Left lobe of liver (tissue), 2 donors: ENCODE results near the gene ASCL2. TPM values are rescaled to one million over a fixed set of nuclear protein-coding genes. Genes with fewer than 3 reads are reported as not detected.
A peak's percentile ranks its signal among the peaks of the same experiment; 100 is the strongest.

Source experiments
- ATAC-seq: fragments of 200-7000 bp; cut with Tn5 transposase; one replicate; pipeline ENCODE4 v1.9.1; 2020; ENCODE audit warnings: mild to moderate bottlenecking, moderate library complexity
- DNase-seq: peaks from one replicate; pipeline ENCODE4 v3.0.0-alpha.2; 2020; ENCODE audit warnings: low spot score
- total RNA-seq: library from RNA; stranded (reverse); gene quantifications from one replicate; pipeline ENCODE4 v1.2.1, GENCODE V29; 2021
- donor health status: DM: no; HTN: no; CAD: no; lungs with moderate emphysema.
- donor health status: DM: no; HTN: yes; CAD: no.

Gene ASCL2
- total RNA-seq, 1 donor from 2014 or later: 0.83 TPM

DNA sequence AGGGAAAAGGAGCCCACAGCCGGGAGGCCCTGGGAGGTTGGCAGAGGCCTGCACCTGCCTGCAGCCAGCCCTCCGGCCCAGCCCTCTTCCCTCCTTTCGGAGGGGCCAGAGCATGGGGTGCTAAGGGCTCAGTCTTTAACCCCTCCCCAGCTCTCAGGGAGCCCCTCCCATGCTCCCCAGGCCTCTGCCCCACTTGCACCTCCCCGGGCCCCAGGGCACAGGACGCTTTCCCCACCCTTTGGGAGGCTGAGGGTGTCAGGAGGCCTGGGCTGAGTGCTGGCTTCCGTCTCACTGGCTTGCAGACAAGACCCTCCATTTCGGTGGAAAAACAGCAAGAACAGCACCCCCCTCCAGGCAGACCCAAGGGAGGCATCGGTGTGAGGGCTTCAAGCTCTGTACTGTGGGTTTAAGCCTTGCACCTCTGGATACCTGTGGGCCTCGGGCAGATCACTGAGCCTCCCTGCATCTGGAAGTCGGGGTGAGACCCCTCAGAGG lies 7.3 kb downstream of the ASCL2 start:
- no peak for DNase-seq
- no peak for ATAC-seq

DNA sequence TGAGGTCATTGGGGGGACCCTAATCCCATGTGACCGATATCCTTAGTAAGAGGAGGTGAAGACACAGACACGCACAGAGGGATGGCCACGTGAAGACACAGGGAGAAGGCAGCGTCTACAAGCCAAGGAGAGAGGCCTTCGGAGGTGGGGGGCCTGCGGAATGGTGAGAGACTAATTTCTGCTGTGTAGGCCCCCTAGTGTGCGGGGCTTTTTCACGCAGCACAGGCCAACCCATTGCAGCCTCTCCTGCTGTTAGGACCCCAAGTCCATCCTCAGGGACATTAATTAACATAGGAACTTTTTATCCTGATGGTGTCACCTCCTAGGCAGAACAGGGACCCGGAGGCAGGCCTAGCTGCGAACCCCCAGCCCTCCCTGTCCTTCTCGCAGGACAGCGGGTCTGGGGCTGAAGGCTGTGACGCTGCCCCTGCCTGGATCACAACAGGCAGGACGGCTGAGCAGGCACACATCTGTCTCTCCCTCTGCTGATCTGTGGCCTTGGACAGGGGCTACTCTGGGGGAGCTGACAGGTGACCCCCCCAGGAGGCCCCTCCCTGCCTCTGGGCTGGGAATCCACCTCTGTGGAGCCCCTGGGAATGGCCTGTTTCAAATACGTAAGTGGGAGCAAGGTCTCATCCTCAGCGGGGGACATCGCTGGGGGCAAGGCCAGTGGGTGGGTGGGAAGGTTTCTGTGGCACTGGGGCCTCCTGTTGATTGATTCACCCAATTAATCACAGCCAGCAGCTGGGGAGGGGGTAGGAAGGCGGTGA lies 7.9 kb downstream of the ASCL2 start:
- DNase-seq: no peak

DNA sequence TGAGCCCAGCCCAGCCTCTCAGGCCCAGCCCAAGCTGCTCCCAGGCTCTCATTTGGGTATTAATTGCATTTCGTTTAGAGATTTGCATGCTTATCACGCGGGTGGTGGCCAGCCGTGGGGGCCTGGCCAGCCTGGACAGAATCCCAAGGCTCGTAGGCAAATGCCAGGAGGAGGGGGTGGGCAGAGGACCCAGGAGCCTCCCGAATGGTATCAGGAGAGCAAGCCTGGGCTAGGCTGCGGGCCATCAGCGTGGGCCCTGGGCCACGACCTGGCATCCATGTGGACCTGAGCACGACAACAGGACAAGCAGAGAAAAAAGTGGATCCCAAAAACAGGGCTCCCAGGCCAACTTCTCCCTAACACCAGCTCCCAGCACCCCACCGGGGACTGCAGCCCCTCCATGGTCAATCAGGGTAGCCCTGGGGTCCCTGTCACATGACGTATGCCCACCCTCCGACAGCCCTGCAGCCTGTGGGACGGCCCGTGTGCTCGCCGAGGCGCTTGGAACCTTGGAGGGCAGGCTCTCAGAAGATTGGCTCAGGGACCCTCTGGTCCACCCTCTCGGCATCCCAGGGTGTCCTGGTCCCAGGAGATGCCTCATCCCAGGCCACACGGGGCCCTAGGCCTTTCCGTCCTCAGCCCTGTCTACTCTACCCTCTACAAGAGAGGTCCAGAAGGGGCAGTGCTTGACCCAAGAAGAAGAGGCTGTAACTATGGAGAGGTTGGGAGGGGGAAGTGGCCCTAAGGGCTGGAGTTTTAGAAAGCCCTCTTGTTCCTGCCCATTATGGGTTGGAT lies 8.8 kb downstream of the ASCL2 start:
- ATAC-seq: no peak
- DNase-seq: peak; percentile 33

More for the DNA sequence above, 7.9 kb downstream of the ASCL2 start:
- no peak for ATAC-seq

DNA sequence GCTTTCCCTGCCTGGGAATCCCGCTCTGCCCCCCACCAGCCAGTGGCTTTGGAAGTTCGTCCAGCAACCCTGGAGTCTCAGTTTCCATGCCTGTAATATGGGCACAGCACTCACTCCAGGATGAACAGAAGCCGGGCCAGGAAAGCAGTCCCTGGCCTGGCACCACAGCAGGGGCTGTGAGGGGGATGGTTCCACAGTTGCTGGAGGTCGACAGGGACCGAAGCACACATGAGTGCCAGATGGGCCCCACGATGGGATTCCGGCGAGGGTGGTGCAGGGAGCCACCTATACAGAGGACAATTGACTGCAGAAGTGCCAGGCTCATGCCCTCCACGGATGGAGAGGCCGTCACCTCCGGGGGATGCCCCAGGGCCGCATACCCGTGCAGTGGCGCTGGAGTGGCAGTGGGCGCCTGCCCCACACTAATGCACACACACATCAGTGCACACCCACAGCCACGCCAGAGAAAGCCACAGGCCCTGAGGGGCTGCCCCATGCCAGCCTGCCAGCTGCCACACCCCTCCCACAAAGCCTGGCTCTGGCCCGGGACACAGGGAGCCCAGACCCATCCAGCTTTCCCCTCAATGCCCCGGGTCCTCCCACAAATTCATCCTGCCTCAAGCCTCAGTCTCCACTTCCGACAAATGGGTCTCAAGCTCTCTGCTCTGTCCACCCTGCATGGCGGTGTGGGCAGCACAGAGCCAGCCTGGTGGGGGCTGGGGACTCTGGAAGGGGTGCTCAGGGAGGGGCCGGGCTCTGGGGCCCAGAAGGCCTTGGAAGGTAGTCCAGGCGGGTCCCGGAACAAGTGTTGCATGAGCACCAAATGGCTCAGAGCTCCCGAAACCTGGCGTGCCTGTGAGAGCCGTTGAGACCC lies 9.7 kb downstream of the ASCL2 start:
- ATAC-seq (no peak), DNase-seq (no peak)

DNA sequence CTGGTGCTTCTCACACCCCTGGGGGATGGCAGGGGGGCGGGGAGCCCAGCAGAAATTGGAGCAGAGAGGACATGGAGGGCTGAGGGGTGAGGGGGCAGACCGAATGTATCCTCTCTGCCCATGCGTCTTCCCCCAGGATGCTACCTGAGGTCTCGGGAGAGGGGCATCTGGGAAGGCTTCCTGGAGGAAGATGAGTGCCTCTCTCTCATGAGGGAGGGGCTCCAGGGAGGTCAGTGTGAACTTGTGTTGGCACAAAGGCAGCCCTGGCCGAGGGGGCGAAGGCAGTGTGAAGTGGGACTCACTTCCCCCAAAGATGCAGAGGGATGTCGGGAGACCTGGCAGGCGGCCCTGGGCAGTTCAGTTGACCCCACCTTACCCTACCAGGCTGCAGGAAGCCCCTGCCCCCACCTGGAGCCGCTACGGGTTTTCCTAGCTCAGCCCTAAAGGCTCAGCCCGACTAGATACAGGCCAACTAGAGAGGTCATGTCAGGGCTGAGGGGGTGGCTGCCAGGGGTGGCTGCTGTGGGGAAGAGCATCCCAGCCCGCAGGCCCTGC lies 10.4 kb downstream of the ASCL2 start:
- no peak for DNase-seq
- ATAC-seq: no peak

DNA sequence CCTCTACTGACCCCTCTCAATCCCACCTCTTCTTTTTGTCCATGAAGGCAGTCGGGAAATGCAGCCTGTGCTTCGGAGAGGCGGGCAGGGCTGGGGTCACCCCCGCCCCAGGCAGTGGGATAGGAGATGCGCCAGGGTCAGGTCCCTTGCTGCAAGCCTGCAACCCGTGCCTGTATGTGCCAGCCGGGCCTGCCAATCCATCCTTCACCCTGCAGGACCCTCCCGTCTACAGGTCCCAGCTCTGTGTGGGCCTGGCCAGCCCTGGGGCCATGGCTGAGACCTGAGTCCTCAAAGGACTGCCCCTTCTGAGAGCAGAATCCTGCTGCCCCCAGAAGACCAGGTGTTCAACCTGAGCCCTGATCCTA lies 10.9 kb downstream of the ASCL2 start:
- ATAC-seq (no peak), DNase-seq (no peak)

DNA sequence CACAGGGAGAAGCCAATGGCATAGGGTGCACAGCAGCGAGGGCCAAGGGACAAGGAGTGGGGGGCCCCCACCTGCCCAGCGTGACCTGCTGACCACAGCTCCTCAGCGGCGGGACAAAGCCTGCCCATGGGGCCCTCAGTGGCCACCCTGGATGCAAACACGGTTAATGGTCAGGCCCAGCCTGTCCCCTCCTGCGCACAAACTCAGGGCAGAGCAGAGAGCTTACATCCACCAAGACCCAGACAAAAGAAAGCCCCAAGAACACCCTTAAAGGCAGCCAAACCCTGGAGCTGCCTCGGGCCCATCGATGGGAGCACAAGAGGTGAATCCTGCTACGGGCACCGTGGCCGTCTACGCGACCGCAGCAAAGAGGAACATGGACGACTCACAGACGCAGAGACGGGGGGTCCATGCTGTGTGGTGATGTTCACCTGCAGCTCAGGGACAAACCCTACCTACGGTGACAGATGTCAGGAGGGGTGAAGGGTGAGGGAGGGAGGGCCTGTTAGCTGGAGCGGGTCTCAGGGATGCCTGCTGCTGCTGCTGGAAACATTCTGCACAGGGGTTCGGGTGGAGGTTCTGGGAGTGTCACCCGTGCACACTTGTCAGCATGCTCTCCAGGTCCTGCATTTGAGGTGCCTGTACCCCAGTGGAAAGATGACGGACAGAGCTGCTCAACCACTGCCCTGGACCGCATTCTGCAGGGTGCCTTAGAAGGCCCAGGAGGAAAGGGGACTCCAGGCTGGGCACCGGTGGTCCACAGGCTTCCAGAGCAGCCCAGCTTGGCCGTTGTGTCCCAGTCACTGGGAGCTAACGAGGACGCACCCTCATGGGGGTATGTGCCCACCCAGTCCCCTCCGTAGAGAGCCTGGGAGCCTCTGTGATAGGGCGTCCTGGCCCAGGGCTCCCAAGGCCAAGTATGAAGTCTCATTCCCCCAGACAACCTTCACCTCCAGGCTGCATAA lies 11.6 kb downstream of the ASCL2 start:
- DNase-seq: no peak
- ATAC-seq: no peak

DNA sequence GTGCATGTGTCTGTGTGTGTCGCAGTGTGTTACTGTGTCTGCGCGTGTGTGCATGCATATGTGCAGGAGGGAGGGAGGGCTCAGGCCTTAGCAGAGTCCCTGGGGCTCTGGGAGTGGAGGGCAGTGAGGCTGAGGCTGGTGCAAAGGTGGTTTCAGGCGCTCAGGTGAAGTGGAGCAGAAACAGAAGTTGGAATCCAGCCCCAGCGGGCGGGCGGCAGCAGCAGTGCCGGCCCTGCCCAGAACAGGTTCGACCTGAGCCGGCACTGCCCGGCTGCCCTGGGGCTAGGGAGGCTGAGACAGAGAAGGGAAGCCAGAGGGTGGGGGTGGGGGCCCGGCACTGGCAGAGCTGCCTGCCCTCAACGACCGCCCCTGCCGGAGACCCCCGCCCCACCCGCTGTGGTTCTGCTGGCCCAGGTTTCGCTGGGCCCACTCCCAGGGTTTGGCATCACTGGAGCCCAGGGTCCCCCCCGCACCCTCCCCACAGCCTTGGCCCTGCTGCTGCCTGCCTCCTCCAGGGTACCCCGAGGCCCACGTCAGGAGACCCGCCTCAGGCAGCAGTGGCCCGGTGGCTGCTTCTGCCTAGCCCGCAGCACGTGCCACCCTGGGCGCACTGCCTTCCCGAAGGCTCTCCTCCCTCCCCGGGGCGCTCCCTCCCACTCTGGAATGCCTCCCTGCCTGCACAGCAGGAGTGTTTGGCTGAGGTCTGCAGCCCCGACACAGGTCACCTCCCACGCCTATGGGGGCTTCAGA lies 13.3 kb downstream of the ASCL2 start:
- DNase-seq (peak; percentile 44), ATAC-seq (no peak)

DNA sequence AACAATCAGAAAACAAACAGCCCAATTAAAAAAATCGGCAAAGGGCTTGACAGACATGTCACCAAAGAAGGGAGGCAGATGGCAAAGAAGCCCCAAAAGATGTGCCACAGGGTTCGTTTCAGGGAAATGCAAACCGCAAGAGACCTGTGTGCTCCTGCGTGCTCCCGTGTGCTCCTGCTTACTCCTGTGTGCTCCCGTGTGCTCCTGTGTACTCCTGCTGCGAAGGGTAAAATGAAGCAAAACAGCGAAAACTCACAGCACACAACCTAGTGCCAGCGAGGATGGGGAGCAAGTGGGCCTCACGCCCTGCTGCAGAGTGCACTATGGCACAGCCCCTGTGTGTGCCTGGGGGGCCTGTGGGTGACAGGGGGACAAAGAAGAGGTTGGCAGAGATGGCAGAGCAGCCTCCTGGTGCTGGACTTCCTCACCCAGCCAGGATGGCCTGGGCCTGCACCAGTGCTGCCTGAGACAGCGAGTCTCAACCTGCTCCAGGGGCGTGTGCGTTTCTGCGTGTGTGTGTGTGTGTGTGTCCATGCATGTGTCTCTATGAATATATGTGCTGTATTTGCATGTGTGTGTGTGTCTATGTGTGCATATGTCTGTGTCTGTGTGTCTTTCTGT lies 14.0 kb downstream of the ASCL2 start:
- ATAC-seq: no peak
- DNase-seq: no peak

DNA sequence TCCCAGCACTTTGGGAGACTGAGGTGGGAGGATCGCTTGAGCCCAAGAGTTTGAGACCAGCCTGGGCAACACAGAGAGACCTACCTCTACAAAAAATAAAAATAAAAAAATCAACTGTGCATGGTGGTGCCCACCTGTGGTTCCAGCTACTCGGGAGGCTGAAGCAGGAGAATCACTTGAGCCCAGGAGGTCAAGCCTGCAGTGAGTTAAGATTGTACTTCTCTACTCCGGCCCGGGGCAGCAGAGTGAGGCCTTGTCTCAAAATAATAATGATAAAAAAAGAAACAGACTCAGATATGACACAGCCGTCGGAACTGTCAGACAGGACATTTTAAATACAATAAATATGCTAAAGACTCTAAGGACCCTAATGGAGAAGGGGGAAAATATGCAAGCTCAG lies 18.4 kb downstream of the ASCL2 start:
- no peak for DNase-seq
- ATAC-seq: no peak

DNA sequence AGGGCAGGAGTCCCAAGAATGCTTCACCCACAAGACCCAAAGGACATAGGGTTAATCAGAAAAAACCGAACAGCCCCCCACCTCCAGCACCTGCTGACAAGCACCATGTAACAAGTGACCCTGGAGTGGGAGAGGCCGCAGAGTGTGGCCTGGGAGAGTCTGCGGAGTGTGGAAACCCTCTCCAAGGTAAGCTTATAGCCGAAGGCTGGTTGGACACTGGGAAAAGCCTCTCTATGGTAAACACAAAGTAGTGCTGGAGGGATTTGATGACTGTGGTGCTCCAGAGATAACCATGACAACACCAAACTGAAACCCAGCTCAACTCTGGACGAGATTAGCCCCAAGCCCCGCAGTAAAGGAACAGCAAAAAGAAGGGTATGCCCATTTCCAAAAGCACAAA lies 19.2 kb downstream of the ASCL2 start:
- DNase-seq: no peak
- ATAC-seq: no peak

DNA sequence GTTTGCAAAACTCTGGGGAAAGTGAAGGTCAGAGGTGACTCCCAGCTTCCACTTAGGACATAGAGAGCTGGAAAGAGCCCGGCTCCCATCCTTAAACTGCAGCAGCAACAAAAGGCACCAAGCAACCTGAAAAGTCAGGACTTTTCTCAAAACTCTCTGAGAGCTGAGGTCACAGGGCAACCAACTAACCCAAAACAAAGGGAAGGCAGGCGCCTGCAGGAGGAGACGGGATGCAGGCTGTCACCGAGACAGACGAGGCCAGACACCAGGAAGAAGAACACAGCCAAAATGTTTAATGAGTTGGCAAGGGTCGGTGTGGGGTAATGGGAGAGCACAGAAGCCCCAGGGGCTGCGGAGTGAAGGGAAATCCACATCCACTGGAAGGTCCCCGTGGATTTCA lies 19.9 kb downstream of the ASCL2 start:
- no peak for DNase-seq
- ATAC-seq: no peak

DNA sequence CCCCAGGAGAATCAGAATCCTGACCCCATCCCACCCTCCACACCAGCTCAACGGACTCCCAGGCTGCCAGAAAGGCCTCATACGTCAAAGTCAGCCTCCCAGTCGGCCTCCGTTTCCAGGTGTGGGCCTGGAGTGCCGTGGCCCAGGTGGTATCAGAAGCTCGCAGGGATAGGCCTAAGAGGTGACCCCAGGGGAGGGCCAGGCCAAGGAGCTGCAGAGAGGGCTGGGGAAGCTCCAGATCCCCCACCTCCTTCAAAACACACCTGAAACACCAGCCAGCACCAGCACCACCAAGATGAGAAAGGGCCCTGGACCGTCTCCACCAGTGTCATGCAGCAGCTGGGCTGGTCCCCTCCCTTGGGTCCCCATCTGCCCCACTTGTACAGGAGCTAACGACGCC lies 20.3 kb downstream of the ASCL2 start:
- DNase-seq: no peak
- no peak for ATAC-seq

DNA sequence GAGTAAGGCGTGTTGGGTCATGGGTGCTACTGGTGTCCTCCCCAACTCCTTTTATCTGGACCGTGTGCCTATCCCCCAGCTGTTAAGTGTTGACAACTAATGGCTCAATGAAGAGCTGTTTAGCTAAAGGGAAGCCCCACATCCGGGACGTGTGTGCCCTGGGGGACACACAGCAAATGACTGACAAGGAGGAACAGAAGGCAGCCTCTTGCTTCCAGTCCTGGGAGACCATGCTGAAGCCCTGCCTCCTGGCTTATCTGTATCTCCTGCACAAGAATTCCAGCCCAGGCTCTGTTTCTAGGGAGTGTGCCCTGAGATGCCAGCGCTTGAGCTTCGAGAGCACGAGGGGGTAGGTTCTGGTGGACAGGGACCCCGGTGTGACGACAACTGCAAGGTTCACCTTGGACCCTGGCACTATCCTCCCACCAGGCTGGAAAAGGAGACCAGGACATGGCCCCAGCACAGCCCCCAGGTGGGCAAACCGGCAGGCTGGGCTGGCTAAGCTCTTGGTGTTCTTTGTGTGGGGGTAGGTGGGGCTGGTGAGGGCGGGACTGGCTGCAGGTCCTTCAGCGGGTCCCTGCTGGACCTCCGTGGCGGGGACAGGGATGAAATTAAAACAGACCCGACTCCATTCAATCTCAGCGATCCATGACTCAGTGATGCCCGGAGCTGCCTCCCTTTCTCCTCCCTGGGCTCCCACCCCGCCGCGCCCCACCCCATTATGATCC lies 21.0 kb downstream of the ASCL2 start:
- DNase-seq (no peak), ATAC-seq (no peak)

DNA sequence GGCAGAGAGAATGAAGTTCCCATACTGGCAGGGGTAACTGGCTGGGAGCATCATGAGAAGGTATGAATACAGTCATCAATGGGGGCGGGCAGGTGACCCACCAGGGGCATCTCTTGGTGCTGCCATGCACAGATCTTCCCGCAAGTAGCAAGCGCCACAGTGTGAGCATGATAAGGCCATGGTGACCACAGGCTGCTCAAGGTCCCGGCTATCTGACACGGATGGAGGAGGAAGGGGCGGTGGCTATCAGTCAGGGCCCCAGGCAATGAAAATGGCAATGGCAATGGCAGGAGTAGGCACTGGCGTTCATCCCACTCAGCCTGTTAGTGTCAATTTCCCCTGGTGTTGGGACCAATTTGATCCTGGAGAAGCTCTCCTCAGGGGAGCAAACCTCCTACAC lies 21.6 kb downstream of the ASCL2 start:
- ATAC-seq (no peak), DNase-seq (no peak)

DNA sequence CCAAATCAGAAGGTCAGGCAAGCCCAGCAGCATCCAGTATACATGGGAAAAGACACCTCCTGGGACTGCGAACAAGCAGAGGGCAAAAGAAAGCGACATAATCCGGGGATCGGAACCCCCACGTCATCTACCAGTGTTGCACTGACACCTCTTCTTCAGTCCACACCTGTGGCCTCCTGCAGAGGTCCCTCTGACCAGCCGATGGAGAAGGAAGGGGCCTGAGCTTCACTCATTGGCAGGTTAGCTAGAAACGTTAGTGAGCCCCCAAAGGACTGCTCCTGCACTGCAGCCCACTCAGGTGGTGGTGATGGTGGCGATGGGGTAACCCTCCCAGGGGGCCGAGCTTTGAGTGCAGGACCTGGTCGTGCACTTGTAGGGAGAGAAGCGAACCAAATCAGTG lies 22.1 kb downstream of the ASCL2 start:
- DNase-seq (no peak), ATAC-seq (no peak)

DNA sequence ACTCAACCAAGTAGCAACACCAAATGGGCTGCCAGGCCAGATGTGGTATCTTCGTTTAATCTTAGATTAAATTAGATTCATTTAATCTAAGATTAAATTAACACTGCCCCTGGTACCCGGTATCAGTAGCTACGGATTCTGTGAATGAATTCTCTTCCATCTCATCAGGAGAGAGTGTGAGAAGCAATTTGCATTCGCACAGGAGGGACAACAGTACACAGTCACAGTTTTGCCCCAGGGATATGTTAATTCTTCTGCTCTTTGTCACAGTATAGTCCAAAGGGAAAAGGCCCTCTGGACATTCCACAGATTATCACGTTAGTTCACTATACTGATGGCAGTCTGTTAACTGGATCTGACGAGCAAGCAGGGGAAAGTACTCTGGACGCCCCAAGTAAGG lies 22.9 kb downstream of the ASCL2 start:
- DNase-seq (no peak), ATAC-seq (no peak)

DNA sequence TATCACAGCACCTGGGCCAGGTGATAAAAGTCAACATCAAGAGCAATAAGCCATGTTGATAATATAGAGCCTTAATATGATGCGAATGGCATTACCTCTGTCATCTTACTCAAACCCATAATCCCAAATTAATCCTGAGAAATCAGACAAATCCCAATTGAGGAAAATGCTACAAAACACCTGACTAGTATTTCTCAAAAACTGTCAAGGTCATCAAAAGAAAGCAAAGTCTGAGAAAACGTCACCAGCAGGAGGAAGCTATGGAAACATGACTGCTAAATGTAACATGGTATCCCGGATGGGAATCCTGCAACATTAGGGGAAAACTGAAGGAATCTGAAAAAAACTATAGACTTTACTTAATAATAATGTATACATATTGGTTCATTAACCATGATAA lies 29.6 kb downstream of the ASCL2 start:
- no peak for DNase-seq
- ATAC-seq: no peak
